ENCODE data around the gene ESR1.

Gene ESR1

DNA sequence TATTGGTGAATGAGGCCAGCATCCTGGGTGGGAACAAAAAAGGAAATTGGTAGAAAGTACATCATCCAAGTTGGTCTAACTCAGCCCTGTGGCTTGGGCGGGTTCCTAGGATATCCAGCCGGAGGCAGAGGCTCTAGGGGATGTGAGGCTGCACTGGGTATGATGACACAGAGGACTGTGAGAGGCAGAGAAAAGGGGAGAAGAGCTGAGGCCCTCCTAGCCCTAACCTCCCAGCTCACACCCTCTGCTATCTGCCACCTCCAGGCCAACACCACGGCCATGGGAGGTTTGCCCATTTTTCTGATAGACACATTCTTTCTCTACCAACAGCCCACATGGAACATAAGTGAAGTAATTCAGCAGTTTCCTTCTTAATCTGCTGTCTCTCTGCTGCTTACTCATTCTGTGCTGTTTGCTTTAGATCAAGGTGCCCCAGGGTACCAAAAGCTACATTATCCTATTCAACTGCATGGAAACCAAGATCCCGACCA, 284.4 kb downstream of the ESR1 start:
- H3K27me3 ChIP-seq (ENCODE audit: control insufficient read depth, low read length) = 0 out of 2 replicates have a peak, but pooled peaks cover 3% of the 10 kb centered on the region
- no peaks in the 10 kb centered on the region for H4K20me1 ChIP-seq (ENCODE audit: control insufficient read depth, insufficient read depth, low read depth, low read length)
- no peak overlapping the region for H3K4me2 ChIP-seq (ENCODE audit: low read length)
- H3K36me3 ChIP-seq (ENCODE audit: control insufficient read depth, low read length) = no peaks in the 10 kb centered on the region
- no peak overlapping the region for H3K4me3 ChIP-seq (ENCODE audit: low read length)
- H3F3A ChIP-seq (ENCODE audit: control insufficient read depth, insufficient read depth) = no peaks in the 10 kb centered on the region
- no peak overlapping the region for H3K27ac ChIP-seq (ENCODE audit: low read depth, low read length)
- no peaks in the 10 kb centered on the region for H3K4me1 ChIP-seq (ENCODE audit: control insufficient read depth, low read length)
- TF ChIP-seq EZH2phosphoT487 (IDR thresholded peaks at IDR 0.05; ENCODE audit: borderline replicate concordance, low read length) (no peak), CTCF (IDR thresholded peaks at IDR 0.05; ENCODE audit: low read depth, low read length, poor library complexity, severe bottlenecking) (no peak)
- no peaks in the 10 kb centered on the region for H3K9me2 ChIP-seq (replicated peaks; ENCODE audit: control insufficient read depth, low read length)
- no peaks in the 10 kb centered on the region for H3K9me3 ChIP-seq (ENCODE audit: control insufficient read depth, insufficient read depth, low read length)
- H3K79me2 ChIP-seq (ENCODE audit: control insufficient read depth, low read length) = no peaks in the 10 kb centered on the region

DNA sequence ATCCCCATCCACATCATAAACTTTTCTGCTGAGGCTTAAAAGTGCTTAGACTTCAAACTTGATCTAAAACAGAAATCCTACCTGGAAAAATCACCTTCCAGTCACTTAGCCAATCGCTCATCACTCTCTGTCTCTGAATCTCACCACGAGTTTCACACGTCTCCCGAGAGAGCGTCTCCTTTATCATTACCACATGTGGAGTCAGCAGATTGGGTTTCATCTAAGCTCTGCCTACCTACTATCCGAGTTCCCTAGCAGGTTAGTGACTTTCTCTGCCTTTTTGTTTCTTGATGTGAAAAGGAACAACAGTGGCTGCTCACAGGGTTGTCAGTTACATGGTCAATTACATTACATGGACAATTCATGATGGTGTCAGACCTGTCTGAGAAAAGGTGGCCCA, 286.2 kb downstream of the ESR1 start:
- no peaks in the 10 kb centered on the region for H4K20me1 ChIP-seq (ENCODE audit: control insufficient read depth, insufficient read depth, low read depth, low read length)
- H3K9me2 ChIP-seq (replicated peaks; ENCODE audit: control insufficient read depth, low read length) = no peaks in the 10 kb centered on the region
- no peak overlapping the region for H3K4me2 ChIP-seq (ENCODE audit: low read length)
- no peaks in the 10 kb centered on the region for H3K4me1 ChIP-seq (ENCODE audit: control insufficient read depth, low read length)
- no peaks in the 10 kb centered on the region for H3K27me3 ChIP-seq (ENCODE audit: control insufficient read depth, low read length)
- H3K9me3 ChIP-seq (ENCODE audit: control insufficient read depth, insufficient read depth, low read length) = no peaks in the 10 kb centered on the region
- no peaks in the 10 kb centered on the region for H3F3A ChIP-seq (ENCODE audit: control insufficient read depth, insufficient read depth)
- no peak overlapping the region for H3K27ac ChIP-seq (ENCODE audit: low read depth, low read length)
- H3K36me3 ChIP-seq (ENCODE audit: control insufficient read depth, low read length) = no peaks in the 10 kb centered on the region
- H3K79me2 ChIP-seq (ENCODE audit: control insufficient read depth, low read length) = no peaks in the 10 kb centered on the region
- no peak for TF ChIP-seq EZH2phosphoT487 (IDR thresholded peaks at IDR 0.05; ENCODE audit: borderline replicate concordance, low read length)
- TF ChIP-seq CTCF (IDR thresholded peaks at IDR 0.05; ENCODE audit: low read depth, low read length, poor library complexity, severe bottlenecking) = no peak
- H3K4me3 ChIP-seq (ENCODE audit: low read length) = no peak overlapping the region

DNA sequence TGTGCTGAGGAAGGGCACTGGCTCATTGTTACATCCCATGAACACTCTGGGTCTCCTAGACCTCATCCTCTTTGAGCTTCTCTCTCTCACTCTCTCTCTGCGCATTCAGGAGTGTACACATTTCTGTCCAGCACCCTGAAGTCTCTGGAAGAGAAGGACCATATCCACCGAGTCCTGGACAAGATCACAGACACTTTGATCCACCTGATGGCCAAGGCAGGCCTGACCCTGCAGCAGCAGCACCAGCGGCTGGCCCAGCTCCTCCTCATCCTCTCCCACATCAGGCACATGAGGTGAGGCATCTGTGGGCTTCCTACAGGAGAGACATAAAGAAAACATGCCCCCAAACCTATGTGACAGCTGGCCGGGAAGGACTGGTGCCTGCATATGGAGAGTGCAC, 286.8 kb downstream of the ESR1 start:
- TF ChIP-seq EZH2phosphoT487 (IDR thresholded peaks at IDR 0.05; ENCODE audit: borderline replicate concordance, low read length) (no peak), CTCF (IDR thresholded peaks at IDR 0.05; ENCODE audit: low read depth, low read length, poor library complexity, severe bottlenecking) (no peak)
- H3K79me2 ChIP-seq (ENCODE audit: control insufficient read depth, low read length) = no peaks in the 10 kb centered on the region
- no peak overlapping the region for H3K4me2 ChIP-seq (ENCODE audit: low read length)
- H3K4me1 ChIP-seq (ENCODE audit: control insufficient read depth, low read length) = no peaks in the 10 kb centered on the region
- H3F3A ChIP-seq (ENCODE audit: control insufficient read depth, insufficient read depth) = no peaks in the 10 kb centered on the region
- no peaks in the 10 kb centered on the region for H3K36me3 ChIP-seq (ENCODE audit: control insufficient read depth, low read length)
- no peaks in the 10 kb centered on the region for H4K20me1 ChIP-seq (ENCODE audit: control insufficient read depth, insufficient read depth, low read depth, low read length)
- no peak overlapping the region for H3K4me3 ChIP-seq (ENCODE audit: low read length)
- no peaks in the 10 kb centered on the region for H3K9me2 ChIP-seq (replicated peaks; ENCODE audit: control insufficient read depth, low read length)
- H3K27me3 ChIP-seq (ENCODE audit: control insufficient read depth, low read length) = no peaks in the 10 kb centered on the region
- no peak overlapping the region for H3K27ac ChIP-seq (ENCODE audit: low read depth, low read length)
- H3K9me3 ChIP-seq (ENCODE audit: control insufficient read depth, insufficient read depth, low read length) = no peaks in the 10 kb centered on the region

All from DOHH2 (cell line).